GM12874 (cell line): ENCODE results near the gene MS4A13.

Source experiments
- CTCF ChIP-seq: IDR thresholded peaks from 2 replicates; pipeline ENCODE4 v1.5.1; 2011; ENCODE audit warnings: low read depth, mild to moderate bottlenecking, control low read depth, low read length, moderate library complexity; ENCODE audit not compliant: insufficient read depth

MS4A13 gene

GRCh38 chr11:60563553-60564235 is 48.5 kb downstream of the MS4A13 start:
- no peak for TF ChIP-seq CTCF

- TF ChIP-seq CTCF: no peak
Measured at GRCh38 chr11:60566776-60567175, 51.6 kb downstream of the MS4A13 start.

- no peak for TF ChIP-seq CTCF
Measured at GRCh38 chr11:60570970-60571369, 55.8 kb downstream of the MS4A13 start.

GRCh38 chr11:60589611-60590010 is 74.4 kb downstream of the MS4A13 start:
- TF ChIP-seq CTCF: no peak
